GM06990 (cell line): ENCODE data around the gene SLC25A36.

Experiments
- DNase-seq: peaks from one replicate; pipeline ENCODE4 v3.0.0-alpha.2; 2011; ENCODE audit not compliant: insufficient read length; ENCODE audit errors: extremely low read depth
- H3K27me3 ChIP-seq: replicated peaks from 2 replicates; pipeline ENCODE4 v1.6.0; 2011; ENCODE audit warnings: low read length; ENCODE audit not compliant: control insufficient read depth, insufficient read depth
- H3K36me3 ChIP-seq: 2 replicates; pipeline ENCODE4 v1.5.1; 2011; ENCODE audit warnings: low read length; ENCODE audit not compliant: control insufficient read depth, insufficient read depth
- H3K4me3 ChIP-seq: replicated peaks from 2 replicates; pipeline ENCODE4 v1.5.1; 2011; ENCODE audit warnings: low read depth, mild to moderate bottlenecking, control low read depth, low read length
- CTCF ChIP-seq: IDR thresholded peaks from 2 replicates; pipeline ENCODE4 v1.5.1; 2011; ENCODE audit warnings: low read length, control low read depth, mild to moderate bottlenecking, inconsistent platforms; ENCODE audit not compliant: insufficient read depth, poor library complexity, severe bottlenecking

SLC25A36 gene

DNA sequence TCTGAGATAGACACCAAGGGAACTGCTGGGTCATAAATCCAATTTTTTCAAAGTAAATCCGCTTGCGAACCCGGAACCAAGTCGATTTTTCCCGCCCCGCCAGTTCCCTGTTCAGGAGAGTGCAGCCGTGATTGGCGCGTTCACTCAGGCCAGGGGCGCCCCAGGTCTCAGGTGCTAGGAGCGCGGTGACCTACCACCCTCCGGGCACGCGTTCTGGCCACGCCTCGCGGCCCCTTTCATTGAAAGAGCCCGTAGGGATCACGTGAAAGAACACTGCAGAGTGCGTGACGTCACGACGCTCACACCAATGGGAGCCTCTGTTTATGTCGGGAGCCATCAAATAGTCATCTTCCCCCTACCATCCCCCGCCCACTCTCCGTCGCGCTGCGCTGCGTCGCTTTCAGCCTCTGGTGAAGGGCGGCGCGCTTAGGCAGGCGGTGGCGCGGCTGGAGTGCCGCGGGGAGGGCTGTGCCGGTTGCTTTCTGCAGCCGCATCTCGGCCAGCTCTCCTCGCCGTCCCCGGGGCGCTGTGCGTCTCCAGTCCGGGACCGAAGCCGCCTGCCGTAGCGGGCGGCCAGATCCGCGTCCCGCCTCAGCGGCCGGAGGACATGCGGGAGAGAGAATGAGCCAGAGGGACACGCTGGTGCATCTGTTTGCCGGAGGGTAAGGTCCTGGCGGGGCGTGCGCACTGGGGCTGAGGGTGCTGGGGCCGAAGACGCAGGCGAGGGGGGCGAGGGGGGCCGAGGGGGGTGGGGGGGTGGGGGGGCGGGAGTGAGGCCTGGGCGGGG is at the start of gene SLC25A36:
SLC25A36 (plus strand) TSS at position 403 of the 787 bp plus-strand sequence; CDS start at position 622, 219 bp downstream.
- Histone ChIP-seq H3K4me3 (peak within 1 kb of the TSS; percentile 94), H3K36me3 (no peaks in the 10 kb centered on the region), H3K27me3 (no peaks in the 10 kb centered on the region)
- TF ChIP-seq CTCF, result peak; percentile 22
- DNase-seq, result peak; percentile 97

- no peak for TF ChIP-seq CTCF
- no peak overlapping the region for H3K4me3 ChIP-seq
- H3K36me3 ChIP-seq, result no peaks in the 10 kb centered on the region
- DNase-seq, result no peak
- H3K27me3 ChIP-seq, result no peaks in the 10 kb centered on the region
Measured at GRCh38 chr3:140896997-140897396, 44.6 kb upstream of the SLC25A36 start.

DNA sequence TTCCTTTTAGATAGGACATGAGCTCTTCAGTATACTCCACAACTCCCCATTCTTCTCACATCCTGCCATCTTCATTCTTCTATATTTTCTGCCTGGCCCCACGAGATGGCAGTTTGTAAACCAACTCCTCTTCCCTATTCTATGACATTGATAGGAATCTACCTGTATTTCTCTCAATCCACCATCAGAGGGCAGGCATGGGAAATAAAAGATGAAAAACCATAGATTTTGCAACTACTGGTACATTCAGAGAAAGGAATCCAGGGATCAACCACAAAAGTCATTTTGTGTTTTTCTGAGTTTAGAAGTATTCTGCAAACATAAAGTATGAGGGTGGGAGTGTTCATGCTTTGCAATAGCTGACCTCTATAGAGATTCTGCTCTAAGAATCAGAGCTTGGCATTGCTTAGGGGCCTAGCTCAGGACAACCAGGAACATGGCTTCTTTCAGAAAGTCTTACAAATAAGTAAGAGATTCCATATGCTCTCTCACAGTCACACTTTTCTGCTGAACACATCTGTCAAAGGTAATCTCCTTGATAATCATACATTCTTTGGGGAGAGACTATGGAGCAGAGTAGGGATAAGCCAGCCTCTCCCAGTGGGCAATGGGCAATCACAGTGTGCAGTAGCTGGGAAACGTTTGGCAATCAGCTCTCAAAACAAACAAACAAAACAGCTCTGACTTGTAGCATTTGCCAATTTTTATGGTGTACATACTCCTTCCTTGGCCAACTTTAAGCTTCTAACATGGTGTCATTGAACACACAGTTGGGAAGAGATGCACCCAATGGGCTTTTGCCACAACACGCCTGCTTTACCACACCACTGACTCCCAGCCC is 43.1 kb upstream of the SLC25A36 start:
- H3K27me3 ChIP-seq, result no peaks in the 10 kb centered on the region
- DNase-seq, result peak; percentile 10
- H3K36me3 ChIP-seq, result no peaks in the 10 kb centered on the region
- H3K4me3 ChIP-seq, result no peak overlapping the region
- TF ChIP-seq CTCF, result peak; percentile 65

DNA sequence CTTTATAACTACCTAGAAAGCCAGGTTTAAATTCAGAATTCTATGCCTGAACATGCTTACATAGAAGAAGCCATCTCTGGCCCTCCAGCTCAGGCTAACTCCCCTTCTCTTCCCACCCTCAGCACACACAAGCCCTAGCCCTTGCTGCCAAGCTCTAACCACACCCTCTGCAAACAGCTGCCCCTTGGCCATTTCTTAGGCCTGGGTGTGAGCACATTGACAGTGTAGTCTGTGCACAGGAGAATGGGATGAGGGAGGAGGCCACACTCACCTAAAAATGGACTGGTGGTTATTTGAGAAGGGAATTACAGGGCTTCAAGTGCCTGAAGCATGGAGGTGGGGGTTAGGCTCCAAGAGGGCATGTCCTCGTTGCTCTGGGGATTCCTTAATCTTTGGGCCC is 42.3 kb upstream of the SLC25A36 start:
- no peak for TF ChIP-seq CTCF
- H3K36me3 ChIP-seq, result no peaks in the 10 kb centered on the region
- H3K4me3 ChIP-seq, result no peak overlapping the region
- no peak for DNase-seq
- no peaks in the 10 kb centered on the region for H3K27me3 ChIP-seq

DNA sequence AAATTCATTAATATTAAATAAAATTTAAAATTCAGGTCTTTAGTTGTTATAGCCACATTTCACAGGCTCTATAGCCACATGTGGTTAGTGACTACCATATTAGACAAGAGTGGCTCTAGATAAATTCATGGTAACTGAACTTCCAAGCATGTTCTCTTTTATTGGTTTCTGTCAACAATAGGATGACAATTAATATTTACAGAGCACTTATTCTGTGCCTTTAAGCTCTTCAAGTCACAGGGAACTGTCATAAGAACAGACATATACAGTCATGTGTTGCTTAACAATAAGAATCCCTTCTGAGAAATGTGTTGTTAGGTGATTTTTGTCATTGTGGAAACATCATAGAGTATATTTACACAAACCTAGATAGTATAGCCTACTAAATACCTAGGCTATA is 38.8 kb upstream of the SLC25A36 start:
- Histone ChIP-seq H3K36me3 (no peaks in the 10 kb centered on the region), H3K4me3 (no peak overlapping the region), H3K27me3 (no peaks in the 10 kb centered on the region)
- no peak for TF ChIP-seq CTCF
- no peak for DNase-seq
